ENCODE results near the gene KCNT2.
"Not testable (repeated sequence)": the region's sequence is repeated elsewhere in the genome, so short reads cannot be mapped to it uniquely, and the experiment has no call there.

KCNT2 gene

GRCh38 chr1:196608390-196609369 lies at the start of gene KCNT2:
TSS of gene KCNT2 (minus strand) at chr1:196608440. CDS start at chr1:196608309, 131 bp downstream.
- DNase-seq, result no peak

GRCh38 chr1:196655494-196655893 lies 47.3 kb upstream of the KCNT2 start:
- DNase-seq, result no peak

- no peak for DNase-seq
These were observed 46.8 kb upstream of the KCNT2 start for GRCh38 chr1:196655071-196655470.

GRCh38 chr1:196654271-196654670 lies 46.0 kb upstream of the KCNT2 start:
- DNase-seq, result no peak

- peak; percentile 2 for DNase-seq
These were observed 43.5 kb upstream of the KCNT2 start, which contains the start of gene CFH for GRCh38 chr1:196651637-196652215. TSS of gene CFH (plus strand) at chr1:196652043. CDS start at chr1:196652118, 75 bp downstream.

- no peak for DNase-seq
These were observed 42.8 kb upstream of the KCNT2 start for GRCh38 chr1:196651079-196651478.

GRCh38 chr1:196650403-196650802 lies 42.2 kb upstream of the KCNT2 start:
- no peak for DNase-seq

GRCh38 chr1:196649990-196650389 lies 41.8 kb upstream of the KCNT2 start:
- no peak for DNase-seq

GRCh38 chr1:196640976-196641375 lies 32.7 kb upstream of the KCNT2 start:
- DNase-seq, result no peak

- not testable (repeated sequence) for DNase-seq
These were observed 31.1 kb upstream of the KCNT2 start for GRCh38 chr1:196639291-196639690.

GRCh38 chr1:196638466-196638865 lies 30.2 kb upstream of the KCNT2 start:
- DNase-seq, result no peak

- DNase-seq, result no peak
These were observed 29.4 kb upstream of the KCNT2 start for GRCh38 chr1:196637606-196638005.

GRCh38 chr1:196628838-196629237 lies 20.6 kb upstream of the KCNT2 start:
- no peak for DNase-seq

GRCh38 chr1:196623079-196623478 lies 14.8 kb upstream of the KCNT2 start:
- no peak for DNase-seq

- DNase-seq, result no peak
These were observed 11.5 kb upstream of the KCNT2 start for GRCh38 chr1:196619721-196620120.

GRCh38 chr1:196611873-196612272 lies 3.6 kb upstream of the KCNT2 start:
- no peak for DNase-seq

GRCh38 chr1:196609370-196609737 lies 1.1 kb upstream of the KCNT2 start:
- DNase-seq, result no peak

GRCh38 chr1:196607981-196608380 lies 259 bp downstream of the KCNT2 start:
- DNase-seq, result no peak

GRCh38 chr1:196603651-196604050 lies 4.6 kb downstream of the KCNT2 start:
- DNase-seq, result no peak

GRCh38 chr1:196598942-196599748 lies 9.1 kb downstream of the KCNT2 start:
- DNase-seq, result no peak

GRCh38 chr1:196594700-196595099 lies 13.5 kb downstream of the KCNT2 start:
- DNase-seq, result no peak

- DNase-seq, result no peak
These were observed 14.3 kb downstream of the KCNT2 start for GRCh38 chr1:196593955-196594354.

GRCh38 chr1:196590959-196591358 lies 17.3 kb downstream of the KCNT2 start:
- DNase-seq, result no peak
